ENCODE results near the gene SETD1B. TPM values are rescaled to one million over a fixed set of nuclear protein-coding genes. Genes with fewer than 3 reads are reported as not detected.

SETD1B gene
- polyA plus RNA-seq, 1 donor from 2014 or later = 2.6 TPM

- Histone ChIP-seq H4K20me1 (ENCODE audit: insufficient read depth) (no peaks in the 10 kb centered on the region), H3F3A (ENCODE audit: insufficient read depth, low read length, poor library complexity, severe bottlenecking) (no peaks in the 10 kb centered on the region), H3K79me2 (replicated peaks; ENCODE audit: insufficient read depth, low read length) (no peaks in the 10 kb centered on the region), H3K9me2 (ENCODE audit: insufficient read depth, low read length) (no peaks in the 10 kb centered on the region), H3K27ac (ENCODE audit: low read length) (no peak overlapping the region), H3K27me3 (ENCODE audit: insufficient read depth, low read depth, low read length) (no peaks in the 10 kb centered on the region), H3K36me3 (ENCODE audit: insufficient read depth, low read length) (no peaks in the 10 kb centered on the region), H3K9me3 (ENCODE audit: low read length) (no peaks in the 10 kb centered on the region), H2AFZ (ENCODE audit: low read depth, low read length) (no peak overlapping the region), H3K4me2 (ENCODE audit: low read length) (no peak overlapping the region), H3K9ac (ENCODE audit: low read length) (no peak overlapping the region), H3K4me3 (ENCODE audit: low read length) (no peak overlapping the region)
- no peak for TF ChIP-seq SMC3 (conservative IDR thresholded peaks at IDR 0.05; ENCODE audit: poor library complexity)
- TF ChIP-seq POLR2AphosphoS5 (IDR thresholded peaks at IDR 0.05) = no peak
- TF ChIP-seq TAF1 (IDR thresholded peaks at IDR 0.05; ENCODE audit: low read depth) = no peak
- no peak for TF ChIP-seq REST (IDR thresholded peaks at IDR 0.05; ENCODE audit: borderline replicate concordance)
- TF ChIP-seq MXI1 (conservative IDR thresholded peaks at IDR 0.05; ENCODE audit: poor library complexity, severe bottlenecking) = no peak
- no peak for TF ChIP-seq CTCF (IDR thresholded peaks at IDR 0.05; ENCODE audit: poor library complexity, severe bottlenecking)
- no peak for TF ChIP-seq EP300 (conservative IDR thresholded peaks at IDR 0.05; ENCODE audit: poor library complexity, severe bottlenecking)
- TF ChIP-seq RAD21 (conservative IDR thresholded peaks at IDR 0.05) = no peak
- TF ChIP-seq EZH2 (IDR thresholded peaks at IDR 0.05; ENCODE audit: borderline replicate concordance, insufficient read depth, low read length, poor library complexity, severe bottlenecking) = no peak
Observed at GRCh38 chr12:121764808-121765207, 39.0 kb upstream of the SETD1B start.

- Histone ChIP-seq H3K4me3 (ENCODE audit: low read length) (no peak overlapping the region), H3K4me2 (ENCODE audit: low read length) (no peak overlapping the region), H3K9me3 (ENCODE audit: low read length) (no peaks in the 10 kb centered on the region), H3K79me2 (replicated peaks; ENCODE audit: insufficient read depth, low read length) (no peaks in the 10 kb centered on the region), H3K9me2 (ENCODE audit: insufficient read depth, low read length) (no peaks in the 10 kb centered on the region), H3K27ac (ENCODE audit: low read length) (no peak overlapping the region), H3K9ac (ENCODE audit: low read length) (no peak overlapping the region), H4K20me1 (ENCODE audit: insufficient read depth) (no peaks in the 10 kb centered on the region), H3F3A (ENCODE audit: insufficient read depth, low read length, poor library complexity, severe bottlenecking) (no peaks in the 10 kb centered on the region), H3K36me3 (ENCODE audit: insufficient read depth, low read length) (no peaks in the 10 kb centered on the region), H3K27me3 (ENCODE audit: insufficient read depth, low read depth, low read length) (no peaks in the 10 kb centered on the region), H2AFZ (ENCODE audit: low read depth, low read length) (no peak overlapping the region)
- TF ChIP-seq CTCF (IDR thresholded peaks at IDR 0.05; ENCODE audit: poor library complexity, severe bottlenecking) (no peak), POLR2AphosphoS5 (IDR thresholded peaks at IDR 0.05) (no peak), REST (IDR thresholded peaks at IDR 0.05; ENCODE audit: borderline replicate concordance) (no peak), TAF1 (IDR thresholded peaks at IDR 0.05; ENCODE audit: low read depth) (no peak), EP300 (conservative IDR thresholded peaks at IDR 0.05; ENCODE audit: poor library complexity, severe bottlenecking) (no peak), SMC3 (conservative IDR thresholded peaks at IDR 0.05; ENCODE audit: poor library complexity) (no peak), MXI1 (conservative IDR thresholded peaks at IDR 0.05; ENCODE audit: poor library complexity, severe bottlenecking) (no peak), EZH2 (IDR thresholded peaks at IDR 0.05; ENCODE audit: borderline replicate concordance, insufficient read depth, low read length, poor library complexity, severe bottlenecking) (no peak), RAD21 (conservative IDR thresholded peaks at IDR 0.05) (no peak)
Observed at GRCh38 chr12:121765573-121765972, 38.2 kb upstream of the SETD1B start.

Measured in neural cell (in vitro differentiated cells).